CD4-positive, alpha-beta memory T cell (primary cell): ENCODE results near the gene DOC2A. TPM values are rescaled to one million over a fixed set of nuclear protein-coding genes. Genes with fewer than 3 reads are reported as not detected.
A peak's percentile ranks its signal among the peaks of the same experiment; 100 is the strongest.

Experiments used
- CTCF ChIA-PET: fragments of 350-600 bp; sonication (Branson Sonifier 250); formaldehyde crosslinking; loops from one replicate; lab custom pipeline; 2021; ENCODE audit warnings: inconsistent platforms; ENCODE audit not compliant: partially characterized antibody; lab: Charles Lee
- POLR2A ChIA-PET: fragments of 350-600 bp; sonication (Branson Sonifier 250); formaldehyde crosslinking; loops from one replicate; lab custom pipeline; 2021; ENCODE audit not compliant: partially characterized antibody; lab: Charles Lee
- DNase-seq, 5 donors: peaks; one replicate each; pipeline versions ENCODE4 v3.0.0 to v3.0.0-alpha.2; 2020 to 2022; ENCODE audit warnings: mixed read lengths in 1 of 5
- H3K27ac ChIP-seq: one replicate; pipeline ENCODE4 v1.7.0; 2013; ENCODE audit warnings: low read depth, low read length
- H3K27me3 ChIP-seq: 2 replicates; pipeline ENCODE4 v1.7.0; 2013; ENCODE audit warnings: mild to moderate bottlenecking, low read length, moderate library complexity; ENCODE audit not compliant: insufficient read depth
- H3K36me3 ChIP-seq: 2 replicates; pipeline ENCODE4 v1.7.0; 2013; ENCODE audit warnings: mild to moderate bottlenecking, low read length, moderate library complexity; ENCODE audit not compliant: insufficient read depth
- H3K4me1 ChIP-seq: 2 replicates; pipeline ENCODE4 v1.7.0; 2013; ENCODE audit warnings: mild to moderate bottlenecking, low read length, moderate library complexity; ENCODE audit not compliant: insufficient read depth
- H3K4me3 ChIP-seq, 2 donors: one replicate each; pipeline ENCODE4 v1.7.0; 2013; ENCODE audit warnings: low read length in 2 of 2, mild to moderate bottlenecking in 1 of 2
- H3K9me3 ChIP-seq, 2 donors: one replicate each; pipeline ENCODE4 v1.7.0; 2013; ENCODE audit warnings: low read length in 2 of 2, control low read depth in 1 of 2; ENCODE audit not compliant: control insufficient read depth in 1 of 2
- H3K27ac Mint-ChIP-seq, 7 donors: one replicate each; pipeline ENCODE4 v1.8.0; 2020 to 2021; ENCODE audit warnings: mixed read lengths in 7 of 7, mild to moderate bottlenecking in 6 of 7, inconsistent platforms in 3 of 7, moderate library complexity in 3 of 7
- H3K27me3 Mint-ChIP-seq, 2 donors: one replicate each; pipeline ENCODE4 v1.8.0; 2020 to 2021; ENCODE audit warnings: mixed read lengths in 2 of 2
- H3K36me3 Mint-ChIP-seq, 2 donors: one replicate each; pipeline ENCODE4 v1.8.0; 2020 to 2021; ENCODE audit warnings: mixed read lengths in 2 of 2, inconsistent platforms in 1 of 2, mild to moderate bottlenecking in 1 of 2
- H3K4me1 Mint-ChIP-seq, 4 donors: one replicate each; pipeline ENCODE4 v1.8.0; 2020 to 2021; ENCODE audit warnings: mixed read lengths in 4 of 4, mild to moderate bottlenecking in 1 of 4
- H3K4me3 Mint-ChIP-seq, 8 donors: one replicate each; pipeline ENCODE4 v1.8.0; 2020 to 2021; ENCODE audit warnings: mixed read lengths in 8 of 8, mild to moderate bottlenecking in 7 of 8, moderate library complexity in 6 of 8, inconsistent platforms in 3 of 8
- H3K9me3 Mint-ChIP-seq, 8 donors: one replicate each; pipeline ENCODE4 v1.8.0; 2020 to 2021; ENCODE audit warnings: mixed read lengths in 8 of 8, mild to moderate bottlenecking in 5 of 8, inconsistent platforms in 3 of 8, moderate library complexity in 1 of 8
- intact Hi-C: fragments of 100-400 bp; cut with micrococcal nuclease; formaldehyde crosslinking; loops from one replicate; pipeline ENCODE4 v1.15.1; 2023
- polyA plus RNA-seq, 2 donors: library from polyadenylated mRNA; unstranded; fragments of 300-500 nt; fragmentation: Illumina TruSeq; gene quantifications; one replicate each; pipeline ENCODE4 v1.2.3, GENCODE V29; 2021
- total RNA-seq, 2 experiments: library from RNA; stranded (reverse); gene quantifications; one replicate each; pipeline ENCODE4 v1.2.3, GENCODE V29; 2021

Gene DOC2A
- total and polyA plus RNA-seq, 4 experiments from 2014 or later = 0.80 TPM; not detected in 3

DNA sequence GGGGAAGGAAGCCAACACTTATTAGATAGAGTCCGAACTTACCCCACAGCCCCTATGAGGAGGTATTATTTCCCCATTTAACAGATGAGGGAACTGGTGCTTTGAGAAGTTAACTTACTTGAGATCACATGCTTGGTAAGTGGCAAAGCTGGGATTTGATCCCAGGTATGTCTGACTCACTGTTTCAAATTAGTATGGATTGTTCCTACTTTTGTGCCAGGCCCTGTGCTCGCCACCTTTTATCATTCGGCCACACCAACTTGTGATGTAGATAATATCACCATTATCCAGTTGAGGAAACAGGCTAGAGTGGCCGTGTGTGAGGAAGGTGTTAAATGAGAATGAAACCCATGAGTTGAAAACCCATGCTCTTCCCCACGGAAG is 26.1 kb downstream of the DOC2A start:
- ChIA-PET CTCF (interaction anchor here (1.7 kb wide), 1 partner anchor 12 kb away, joined by 4 read pairs; no protein-coding TSS in a partner anchor), POLR2A (no interaction called here)
- no peaks in the 10 kb centered on the region for H3K9me3 ChIP-seq
- H3K36me3 Mint-ChIP-seq = peaks cover 55 to 81% of the 10 kb centered on the region in 2 donors
- H3K4me3 ChIP-seq = no peak overlapping the region
- no peaks in the 10 kb centered on the region for H3K27me3 Mint-ChIP-seq
- intact Hi-C loops = no loop called here
- H3K27ac Mint-ChIP-seq = no peak overlapping the region
- H3K36me3 ChIP-seq = peaks cover 81% of the 10 kb centered on the region
- H3K9me3 Mint-ChIP-seq = no peaks in the 10 kb centered on the region
- H3K4me1 ChIP-seq = no peaks in the 10 kb centered on the region
- H3K4me1 Mint-ChIP-seq = peaks cover 0 to 2% (median 0%) of the 10 kb centered on the region in 4 donors
- H3K4me3 Mint-ChIP-seq = no peak overlapping the region
- H3K27me3 ChIP-seq = no peaks in the 10 kb centered on the region
- DNase-seq = no peak
- H3K27ac ChIP-seq = no peak overlapping the region

DNA sequence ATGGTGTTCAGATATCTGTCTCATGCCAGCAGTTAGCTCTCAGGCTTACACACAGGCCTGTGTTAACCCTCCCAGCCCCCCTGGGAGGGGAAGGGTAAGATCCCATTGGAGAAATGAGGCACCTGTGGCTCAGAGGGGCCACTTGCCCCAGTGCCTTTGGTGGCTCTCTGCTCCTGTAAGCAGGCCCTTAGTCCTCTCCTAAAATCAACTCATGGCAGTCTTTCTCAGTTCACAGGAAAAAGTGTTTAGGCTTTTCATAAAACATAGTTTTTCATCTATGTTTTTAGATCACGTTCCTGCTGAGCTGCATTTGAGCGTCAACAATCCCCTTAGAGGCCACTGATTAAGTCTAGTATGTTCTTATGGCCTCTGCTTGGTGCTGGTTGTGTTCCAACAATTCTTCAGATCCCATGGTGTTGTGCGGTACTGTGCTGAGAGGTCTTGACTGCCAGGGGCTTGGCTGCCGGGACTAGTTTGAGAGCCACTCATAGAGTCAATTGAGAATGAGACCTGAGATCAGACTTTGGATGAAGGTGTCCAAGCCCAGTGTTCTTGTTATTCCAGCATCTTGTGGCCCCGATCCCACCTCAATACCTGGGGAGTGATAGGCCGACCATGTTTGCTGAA is 26.6 kb downstream of the DOC2A start:
- ChIA-PET POLR2A (no interaction called here), CTCF (interaction anchor here (1.7 kb wide), 1 partner anchor 11 kb away, joined by 4 read pairs; no protein-coding TSS in a partner anchor)
- peaks cover 0 to 2% (median 0%) of the 10 kb centered on the region in 4 donors for H3K4me1 Mint-ChIP-seq
- no peaks in the 10 kb centered on the region for H3K9me3 ChIP-seq
- no peak overlapping the region for H3K4me3 ChIP-seq
- H3K27ac Mint-ChIP-seq = no peak overlapping the region
- no peak for DNase-seq
- intact Hi-C loops = no loop called here
- no peaks in the 10 kb centered on the region for H3K27me3 ChIP-seq
- no peaks in the 10 kb centered on the region for H3K27me3 Mint-ChIP-seq
- peaks cover 82% of the 10 kb centered on the region for H3K36me3 ChIP-seq
- H3K4me1 ChIP-seq = no peaks in the 10 kb centered on the region
- peaks cover 54 to 81% of the 10 kb centered on the region in 2 donors for H3K36me3 Mint-ChIP-seq
- no peaks in the 10 kb centered on the region for H3K9me3 Mint-ChIP-seq
- H3K4me3 Mint-ChIP-seq = no peak overlapping the region
- no peak overlapping the region for H3K27ac ChIP-seq

DNA sequence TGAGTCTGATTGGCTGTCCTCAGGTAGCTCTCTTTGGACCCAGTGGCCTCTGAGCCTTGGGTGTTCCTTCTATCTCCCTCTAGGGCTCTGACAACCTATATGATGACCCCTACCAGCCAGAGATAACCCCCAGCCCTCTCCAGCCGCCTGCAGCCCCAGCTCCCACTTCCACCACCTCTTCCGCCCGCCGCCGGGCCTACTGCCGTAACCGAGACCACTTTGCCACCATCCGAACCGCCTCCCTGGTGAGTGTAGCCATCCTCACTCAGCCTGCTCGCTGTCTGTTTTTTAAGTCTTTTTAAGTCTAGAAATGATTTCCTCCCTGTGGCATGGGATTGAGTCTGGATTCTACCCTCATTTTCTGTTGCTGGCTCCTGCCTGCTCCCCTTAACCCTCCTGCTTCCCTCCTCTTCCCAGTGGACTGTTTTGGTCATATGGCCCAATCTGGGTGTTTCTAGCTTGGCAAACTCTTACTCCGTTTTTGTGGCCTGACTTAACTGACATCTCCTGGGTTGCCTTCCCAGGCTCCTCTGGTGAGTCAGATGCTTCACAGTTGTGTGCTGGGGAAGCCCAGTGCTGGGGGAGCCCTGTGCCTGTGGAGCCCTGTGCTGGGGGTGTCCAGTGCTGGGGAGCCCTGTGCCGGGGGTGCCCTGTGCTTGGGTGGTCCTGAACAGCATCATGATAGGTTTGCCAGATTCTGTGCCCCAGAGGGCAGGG is 27.2 kb downstream of the DOC2A start:
- CTCF ChIA-PET = interaction anchor here (1.7 kb wide), 1 partner anchor 11 kb away, joined by 4 read pairs; no protein-coding TSS in a partner anchor
- Mint-ChIP-seq H3K27ac (peak overlapping the region in 2 of 7 donors; percentile 23 to 70), H3K27me3 (no peaks in the 10 kb centered on the region)

DNA sequence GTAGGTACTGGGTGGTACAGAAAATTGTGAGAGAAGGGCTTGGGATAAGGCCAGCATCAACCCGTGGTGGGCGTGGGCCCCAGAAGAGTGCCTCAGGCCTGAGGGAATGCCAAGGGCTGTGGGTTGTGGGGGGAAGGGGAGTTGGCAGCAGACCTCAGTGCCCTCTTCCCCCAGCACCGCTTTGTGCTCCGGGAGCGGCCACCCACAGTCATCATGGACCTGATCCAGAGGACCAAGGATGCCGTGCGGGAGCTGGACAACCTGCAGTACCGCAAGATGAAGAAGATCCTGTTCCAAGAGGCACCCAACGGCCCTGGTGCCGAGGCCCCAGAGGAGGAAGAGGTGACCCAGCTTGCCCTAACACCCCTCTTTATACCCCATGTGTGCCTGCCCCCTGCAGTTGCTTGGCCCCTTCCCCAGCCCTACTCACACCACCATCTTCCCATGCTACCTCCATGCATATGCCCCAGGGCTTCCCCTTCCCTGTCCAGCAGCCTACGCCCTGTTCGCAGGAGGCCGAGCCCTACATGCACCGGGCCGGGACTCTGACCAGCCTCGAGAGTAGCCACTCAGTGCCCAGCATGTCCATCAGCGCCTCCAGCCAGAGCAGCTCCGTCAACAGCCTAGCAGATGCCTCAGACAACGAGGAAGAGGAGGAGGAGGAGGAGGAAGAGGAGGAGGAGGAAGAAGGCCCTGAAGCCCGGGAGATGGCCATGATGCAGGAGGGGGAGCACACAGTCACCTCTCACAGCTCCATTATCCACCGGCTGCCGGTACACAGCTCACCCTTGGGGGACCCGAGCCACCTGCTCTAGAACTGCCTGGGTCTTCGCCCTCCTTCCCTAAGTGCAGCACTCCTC is 28.0 kb downstream of the DOC2A start:
- H3K36me3 ChIP-seq = peaks cover 91% of the 10 kb centered on the region
- Mint-ChIP-seq H3K36me3 (peaks cover 46 to 82% of the 10 kb centered on the region in 2 donors), H3K27ac (peak overlapping the region in 3 of 7 donors; percentile 12 to 25 (median 22)), H3K4me3 (no peak overlapping the region), H3K4me1 (peaks cover 0 to 1% (median 0%) of the 10 kb centered on the region in 4 donors), H3K27me3 (no peaks in the 10 kb centered on the region), H3K9me3 (no peaks in the 10 kb centered on the region)
- ChIA-PET CTCF (interaction anchor here (1.7 kb wide), 1 partner anchor 10 kb away, joined by 4 read pairs; no protein-coding TSS in a partner anchor), POLR2A (no interaction called here)
- no peaks in the 10 kb centered on the region for H3K9me3 ChIP-seq
- no peak overlapping the region for H3K4me3 ChIP-seq
- no peaks in the 10 kb centered on the region for H3K4me1 ChIP-seq
- H3K27me3 ChIP-seq = no peaks in the 10 kb centered on the region
- intact Hi-C loops = no loop called here
- no peak overlapping the region for H3K27ac ChIP-seq
- DNase-seq = no peak

More for the DNA sequence above, 27.2 kb downstream of the DOC2A start:
- DNase-seq = no peak
- Mint-ChIP-seq H3K4me1 (no peaks in the 10 kb centered on the region), H3K4me3 (no peak overlapping the region), H3K9me3 (no peaks in the 10 kb centered on the region), H3K36me3 (peaks cover 53 to 83% of the 10 kb centered on the region in 2 donors)
- POLR2A ChIA-PET = no interaction called here
- no peaks in the 10 kb centered on the region for H3K9me3 ChIP-seq
- no peak overlapping the region for H3K4me3 ChIP-seq
- no peaks in the 10 kb centered on the region for H3K4me1 ChIP-seq
- H3K36me3 ChIP-seq = peaks cover 89% of the 10 kb centered on the region
- intact Hi-C loops = no loop called here
- H3K27ac ChIP-seq = no peak overlapping the region
- H3K27me3 ChIP-seq = no peaks in the 10 kb centered on the region

- POLR2A ChIA-PET = interaction anchor here (1.3 kb wide), 1 partner anchor 17 kb away, joined by 4 read pairs; the partner anchor contains the start of gene TMEM219
- H3K27me3 ChIP-seq = no peaks in the 10 kb centered on the region
- no peak overlapping the region for H3K4me3 Mint-ChIP-seq
- intact Hi-C loops = no loop called here
- peak overlapping the region in 2 of 7 donors; percentile 0 to 57 for H3K27ac Mint-ChIP-seq
- peaks cover 17 to 40% (median 26%) of the 10 kb centered on the region in 4 donors for H3K4me1 Mint-ChIP-seq
- H3K36me3 ChIP-seq = peaks cover 67% of the 10 kb centered on the region
- peaks cover 24 to 61% of the 10 kb centered on the region in 2 donors for H3K36me3 Mint-ChIP-seq
- no peaks in the 10 kb centered on the region for H3K9me3 Mint-ChIP-seq
- no peak overlapping the region for H3K27ac ChIP-seq
- DNase-seq = no peak
- peaks cover 33% of the 10 kb centered on the region for H3K4me1 ChIP-seq
- no peak overlapping the region for H3K4me3 ChIP-seq
- H3K27me3 Mint-ChIP-seq = no peaks in the 10 kb centered on the region
- H3K9me3 ChIP-seq = no peaks in the 10 kb centered on the region
- CTCF ChIA-PET = interaction anchor here (1.0 kb wide), 1 partner anchor 10 kb away, joined by 3 read pairs; no protein-coding TSS in a partner anchor
These were observed 32.1 kb downstream of the DOC2A start for GRCh38 chr16:29978564-29979270.

DNA sequence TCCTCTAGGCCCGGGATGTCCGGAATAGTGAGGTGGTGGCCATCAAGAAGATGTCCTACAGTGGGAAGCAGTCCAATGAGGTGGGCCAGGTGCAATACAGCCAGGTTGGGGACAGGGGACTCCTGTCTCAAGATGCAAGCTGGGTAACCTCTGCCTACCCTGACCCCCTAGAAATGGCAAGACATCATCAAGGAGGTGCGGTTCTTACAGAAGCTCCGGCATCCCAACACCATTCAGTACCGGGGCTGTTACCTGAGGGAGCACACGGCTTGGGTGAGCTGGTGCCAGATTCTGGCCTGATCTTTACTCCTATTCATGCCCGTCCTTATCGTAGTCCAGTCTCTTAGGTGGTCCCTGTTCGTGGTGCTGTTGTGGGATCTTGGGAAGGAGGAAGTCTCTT is 32.7 kb downstream of the DOC2A start:
- intact Hi-C loops = no loop called here
- CTCF ChIA-PET = interaction anchor here (1.0 kb wide), 1 partner anchor 11 kb away, joined by 3 read pairs; no protein-coding TSS in a partner anchor
- peak overlapping the region in 3 of 7 donors; percentile 0 to 71 (median 70) for H3K27ac Mint-ChIP-seq
- H3K36me3 Mint-ChIP-seq = peaks cover 19 to 59% of the 10 kb centered on the region in 2 donors
- H3K27ac ChIP-seq = no peak overlapping the region
- no peak overlapping the region for H3K4me3 Mint-ChIP-seq
- H3K4me1 ChIP-seq = peaks cover 34% of the 10 kb centered on the region
- H3K4me1 Mint-ChIP-seq = peaks cover 19 to 46% (median 31%) of the 10 kb centered on the region in 4 donors
- no peak overlapping the region for H3K4me3 ChIP-seq
- H3K27me3 Mint-ChIP-seq = no peaks in the 10 kb centered on the region
- no peaks in the 10 kb centered on the region for H3K9me3 ChIP-seq
- DNase-seq = no peak
- no peaks in the 10 kb centered on the region for H3K27me3 ChIP-seq
- H3K36me3 ChIP-seq = peaks cover 60% of the 10 kb centered on the region
- POLR2A ChIA-PET = interaction anchor here (1.2 to 6.0 kb wide), 2 partner anchors 17 to 52 kb away, joined by 5 to 113 read pairs; partner anchors contain the start of genes KCTD13 and TMEM219
- no peaks in the 10 kb centered on the region for H3K9me3 Mint-ChIP-seq
